WTC11 (cell line): ENCODE results near the gene NWD2. TPM values are rescaled to one million over a fixed set of nuclear protein-coding genes. Genes with fewer than 3 reads are reported as not detected.

Experiments used
- ATF6 ChIP-seq: sonication (generic); formaldehyde crosslinking; IDR thresholded peaks from 2 replicates; pipeline ENCODE4 v1.8.1; 2023; ENCODE audit warnings: mild to moderate bottlenecking, missing genetic modification reagents
- CBFB ChIP-seq: sonication (generic); formaldehyde crosslinking; IDR thresholded peaks from 2 replicates; pipeline ENCODE4 v1.8.1; 2022; ENCODE audit warnings: mild to moderate bottlenecking, low read depth, missing genetic modification reagents
- E2F1 ChIP-seq: sonication (generic); formaldehyde crosslinking; IDR thresholded peaks from 2 replicates; pipeline ENCODE4 v1.8.0; 2022; ENCODE audit warnings: mild to moderate bottlenecking, missing genetic modification reagents
- E2F4 ChIP-seq: sonication (generic); formaldehyde crosslinking; IDR thresholded peaks from 2 replicates; pipeline ENCODE4 v1.8.1; 2022; ENCODE audit warnings: low read depth, mild to moderate bottlenecking, moderate library complexity, missing genetic modification reagents, borderline replicate concordance
- E2F5 ChIP-seq: sonication (generic); formaldehyde crosslinking; IDR thresholded peaks from 2 replicates; pipeline ENCODE4 v1.8.1; 2022; ENCODE audit warnings: mild to moderate bottlenecking, moderate library complexity, missing genetic modification reagents
- ESRRA ChIP-seq: sonication (generic); formaldehyde crosslinking; IDR thresholded peaks from 2 replicates; pipeline ENCODE4 v1.8.1; 2022; ENCODE audit warnings: mild to moderate bottlenecking, missing genetic modification reagents, borderline replicate concordance
- ETV6 ChIP-seq: sonication (generic); formaldehyde crosslinking; IDR thresholded peaks from 2 replicates; pipeline ENCODE4 v1.8.1; 2022; ENCODE audit warnings: mild to moderate bottlenecking, missing genetic modification reagents
- FOXK1 ChIP-seq: sonication (generic); formaldehyde crosslinking; IDR thresholded peaks from 2 replicates; pipeline ENCODE4 v1.8.0; 2022; ENCODE audit warnings: mild to moderate bottlenecking, moderate library complexity, missing genetic modification reagents
- FOXP4 ChIP-seq: sonication (generic); formaldehyde crosslinking; IDR thresholded peaks from 2 replicates; pipeline ENCODE4 v1.8.0; 2022; ENCODE audit warnings: mild to moderate bottlenecking, missing genetic modification reagents
- HMGA2 ChIP-seq: fragments of 250-450 bp; sonication (Bioruptor Pico); IDR thresholded peaks from 2 replicates; pipeline ENCODE4 v1.4.0; 2021; ENCODE audit warnings: mild to moderate bottlenecking, moderate library complexity
- HMGXB4 ChIP-seq: sonication (generic); formaldehyde crosslinking; IDR thresholded peaks from 2 replicates; pipeline ENCODE4 v1.8.1; 2023; ENCODE audit warnings: mild to moderate bottlenecking, moderate library complexity, missing genetic modification reagents
- JAZF1 ChIP-seq: fragments of 250-450 bp; sonication (Bioruptor Pico); IDR thresholded peaks from 2 replicates; pipeline ENCODE4 v1.9.0; 2021; ENCODE audit warnings: moderate library complexity, mild to moderate bottlenecking, inconsistent platforms
- KAT7 ChIP-seq: sonication (generic); formaldehyde crosslinking; IDR thresholded peaks from 2 replicates; pipeline ENCODE4 v1.8.1; 2023; ENCODE audit warnings: missing genetic modification reagents, mild to moderate bottlenecking, borderline replicate concordance
- MYBL2 ChIP-seq: sonication (generic); formaldehyde crosslinking; IDR thresholded peaks from 2 replicates; pipeline ENCODE4 v1.8.1; 2023; ENCODE audit warnings: mild to moderate bottlenecking, moderate library complexity, missing genetic modification reagents
- NFYB ChIP-seq: sonication (generic); formaldehyde crosslinking; conservative IDR thresholded peaks from 2 replicates; pipeline ENCODE4 v1.8.0; 2022; ENCODE audit warnings: low read depth, missing genetic modification reagents
- SOX15 ChIP-seq: fragments of 250-450 bp; sonication (Bioruptor Pico); IDR thresholded peaks from 2 replicates; pipeline ENCODE4 v1.9.0; 2021; ENCODE audit warnings: mild to moderate bottlenecking
- TCF7 ChIP-seq: sonication (generic); formaldehyde crosslinking; IDR thresholded peaks from 2 replicates; pipeline ENCODE4 v1.8.0; 2022; ENCODE audit warnings: mild to moderate bottlenecking, low read depth, missing genetic modification reagents, moderate library complexity
- TEAD1 ChIP-seq: sonication (generic); formaldehyde crosslinking; IDR thresholded peaks from 2 replicates; pipeline ENCODE4 v1.8.0; 2022; ENCODE audit warnings: mild to moderate bottlenecking, missing genetic modification reagents
- TP53 ChIP-seq: sonication (generic); formaldehyde crosslinking; IDR thresholded peaks from 2 replicates; pipeline ENCODE4 v1.8.1; 2023; ENCODE audit warnings: mild to moderate bottlenecking, missing genetic modification reagents
- ZBTB43 ChIP-seq: sonication (generic); formaldehyde crosslinking; IDR thresholded peaks from 2 replicates; pipeline ENCODE4 v1.8.1; 2023; ENCODE audit warnings: mild to moderate bottlenecking, missing genetic modification reagents
- ZNF232 ChIP-seq: sonication (generic); formaldehyde crosslinking; IDR thresholded peaks from 2 replicates; pipeline ENCODE4 v1.8.0; 2022; ENCODE audit warnings: mild to moderate bottlenecking, missing genetic modification reagents
- ZNF317 ChIP-seq: sonication (generic); formaldehyde crosslinking; IDR thresholded peaks from 2 replicates; pipeline ENCODE4 v1.8.1; 2023; ENCODE audit warnings: low read depth, mild to moderate bottlenecking, moderate library complexity, missing genetic modification reagents, borderline replicate concordance
- ZNF532 ChIP-seq: fragments of 250-450 bp; sonication (Bioruptor Pico); IDR thresholded peaks from 2 replicates; pipeline ENCODE4 v1.9.0; 2021; ENCODE audit warnings: mild to moderate bottlenecking, borderline replicate concordance
- total RNA-seq: library from RNA; stranded (reverse); gene quantifications from 3 replicates; pipeline ENCODE4 v1.2.3, GENCODE V29; 2021

Gene NWD2
- total RNA-seq, 1 experiment from 2014 or later: 0.07 TPM

GRCh38 chr4:37453281-37453998, 208.9 kb downstream of the NWD2 start (continued):
- TF ChIP-seq ZNF532 (CRISPR knock-in tag): no peak
- 0 out of 2 replicates have a peak, but pooled peaks have one; percentile 25 for TF ChIP-seq ZNF317 (CRISPR knock-in tag)
- TF ChIP-seq JAZF1: no peak
- TF ChIP-seq E2F5: no peak
- TF ChIP-seq TCF7: no peak
- TF ChIP-seq E2F1 (CRISPR knock-in tag): peak; percentile 71
- peak; percentile 85; the same call in 1 of the 2 replicates for TF ChIP-seq ESRRA (CRISPR knock-in tag)
- TF ChIP-seq KAT7 (CRISPR knock-in tag): peak; percentile 86; the same call in 1 of the 2 replicates
- peak; percentile 94 for TF ChIP-seq FOXP4 (CRISPR knock-in tag)
- TF ChIP-seq NFYB (CRISPR knock-in tag): peak; percentile 88
- no peak for TF ChIP-seq E2F4
- TF ChIP-seq ZNF232 (CRISPR knock-in tag): peak; percentile 91
- TF ChIP-seq ETV6: peak; percentile 89
- TF ChIP-seq CBFB: no peak
- peak; percentile 63 for TF ChIP-seq HMGXB4 (CRISPR knock-in tag)
- TF ChIP-seq TP53 (CRISPR knock-in tag): peak; percentile 83; the same call in 1 of the 2 replicates
- peak; percentile 89 for TF ChIP-seq FOXK1
- TF ChIP-seq SOX15 (CRISPR knock-in tag): no peak
- peak; percentile 64; the same call in 1 of the 2 replicates for TF ChIP-seq MYBL2 (CRISPR knock-in tag)
- TF ChIP-seq ZBTB43: peak; percentile 83; the same call in 1 of the 2 replicates
- TF ChIP-seq TEAD1 (CRISPR knock-in tag): peak; percentile 75; the same call in 1 of the 2 replicates
- no peak for TF ChIP-seq HMGA2
- TF ChIP-seq ATF6 (CRISPR knock-in tag): no peak
